Hematopoietic multipotent progenitor cell treated with erythropoietin and hydrocortisone succinate and interleukin-3 and kit ligand, for 6 days (in vitro differentiated cells): ENCODE measurements around the gene PHACTR1.
A peak's percentile ranks its signal among the peaks of the same experiment; 100 is the strongest.

Source experiments
- DNase-seq: peaks from one replicate; pipeline ENCODE4 v3.0.0-alpha.2; 2015

The PHACTR1 gene

GRCh38 chr6:12957321-12958051, 240.9 kb downstream of the PHACTR1 start:
- DNase-seq = peak; percentile 68

- no peak for DNase-seq
Observed at GRCh38 chr6:12958052-12958706, 241.6 kb downstream of the PHACTR1 start.

- no peak for DNase-seq
Observed at GRCh38 chr6:12961761-12962160, 245.2 kb downstream of the PHACTR1 start.

- no peak for DNase-seq
Observed at GRCh38 chr6:12962529-12962928, 246.0 kb downstream of the PHACTR1 start.

- no peak for DNase-seq
Observed at GRCh38 chr6:12962987-12963386, 246.4 kb downstream of the PHACTR1 start.

- DNase-seq = no peak
Observed at GRCh38 chr6:12963567-12963966, 247.0 kb downstream of the PHACTR1 start.

GRCh38 chr6:12967686-12968085, 251.1 kb downstream of the PHACTR1 start:
- DNase-seq = peak; percentile 61

GRCh38 chr6:12968290-12968689, 251.7 kb downstream of the PHACTR1 start:
- peak; percentile 26 for DNase-seq

GRCh38 chr6:12968839-12969558, 252.4 kb downstream of the PHACTR1 start:
- no peak for DNase-seq

- no peak for DNase-seq
Observed at GRCh38 chr6:12969966-12970365, 253.4 kb downstream of the PHACTR1 start.

GRCh38 chr6:12973386-12973785, 256.8 kb downstream of the PHACTR1 start:
- DNase-seq = no peak

GRCh38 chr6:12974551-12974950, 258.0 kb downstream of the PHACTR1 start:
- no peak for DNase-seq

- no peak for DNase-seq
Observed at GRCh38 chr6:12976366-12976765, 259.8 kb downstream of the PHACTR1 start.

- no peak for DNase-seq
Observed at GRCh38 chr6:12977206-12977605, 260.6 kb downstream of the PHACTR1 start.

GRCh38 chr6:12977806-12978205, 261.2 kb downstream of the PHACTR1 start:
- no peak for DNase-seq

- no peak for DNase-seq
Observed at GRCh38 chr6:12980741-12981140, 264.2 kb downstream of the PHACTR1 start.

GRCh38 chr6:12984776-12985175, 268.2 kb downstream of the PHACTR1 start:
- no peak for DNase-seq

GRCh38 chr6:12987783-12988182, 271.2 kb downstream of the PHACTR1 start:
- no peak for DNase-seq

- DNase-seq = no peak
Observed at GRCh38 chr6:12990162-12990561, 273.6 kb downstream of the PHACTR1 start.

GRCh38 chr6:12991435-12991834, 274.9 kb downstream of the PHACTR1 start:
- no peak for DNase-seq

GRCh38 chr6:12992770-12993169, 276.2 kb downstream of the PHACTR1 start:
- DNase-seq = no peak

- DNase-seq = no peak
Observed at GRCh38 chr6:12993283-12993898, 276.8 kb downstream of the PHACTR1 start.

- no peak for DNase-seq
Observed at GRCh38 chr6:12995419-12995818, 278.9 kb downstream of the PHACTR1 start.

- DNase-seq = no peak
Observed at GRCh38 chr6:13000537-13000936, 284.0 kb downstream of the PHACTR1 start.
